Measurements from ENCODE around the gene RNLS.

Gene RNLS

GRCh38 chr10:88450201-88450600, 132.9 kb downstream of the RNLS start:
- DNase-seq (ENCODE audit: low read depth) = no peak
- no peak overlapping the region for H3K4me3 ChIP-seq (ENCODE audit: low read depth, low read length)
- TF ChIP-seq, protein P1, sequence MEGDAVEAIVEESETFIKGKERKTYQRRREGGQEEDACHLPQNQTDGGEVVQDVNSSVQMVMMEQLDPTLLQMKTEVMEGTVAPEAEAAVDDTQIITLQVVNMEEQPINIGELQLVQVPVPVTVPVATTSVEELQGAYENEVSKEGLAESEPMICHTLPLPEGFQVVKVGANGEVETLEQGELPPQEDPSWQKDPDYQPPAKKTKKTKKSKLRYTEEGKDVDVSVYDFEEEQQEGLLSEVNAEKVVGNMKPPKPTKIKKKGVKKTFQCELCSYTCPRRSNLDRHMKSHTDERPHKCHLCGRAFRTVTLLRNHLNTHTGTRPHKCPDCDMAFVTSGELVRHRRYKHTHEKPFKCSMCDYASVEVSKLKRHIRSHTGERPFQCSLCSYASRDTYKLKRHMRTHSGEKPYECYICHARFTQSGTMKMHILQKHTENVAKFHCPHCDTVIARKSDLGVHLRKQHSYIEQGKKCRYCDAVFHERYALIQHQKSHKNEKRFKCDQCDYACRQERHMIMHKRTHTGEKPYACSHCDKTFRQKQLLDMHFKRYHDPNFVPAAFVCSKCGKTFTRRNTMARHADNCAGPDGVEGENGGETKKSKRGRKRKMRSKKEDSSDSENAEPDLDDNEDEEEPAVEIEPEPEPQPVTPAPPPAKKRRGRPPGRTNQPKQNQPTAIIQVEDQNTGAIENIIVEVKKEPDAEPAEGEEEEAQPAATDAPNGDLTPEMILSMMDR (IDR thresholded peaks at IDR 0.05; ENCODE audit: control insufficient read depth, extremely low read depth, insufficient read depth) = no peak

- TF ChIP-seq, protein P1 (IDR thresholded peaks at IDR 0.05; ENCODE audit: control insufficient read depth, extremely low read depth, insufficient read depth) = no peak
- no peak overlapping the region for H3K4me3 ChIP-seq (ENCODE audit: low read depth, low read length)
- no peak for DNase-seq (ENCODE audit: low read depth)
These were observed 140.4 kb downstream of the RNLS start for GRCh38 chr10:88442716-88443115.

GRCh38 chr10:88440541-88440940, 142.6 kb downstream of the RNLS start:
- DNase-seq (ENCODE audit: low read depth) = no peak
- H3K4me3 ChIP-seq (ENCODE audit: low read depth, low read length) = no peak overlapping the region
- TF ChIP-seq, protein P1 (IDR thresholded peaks at IDR 0.05; ENCODE audit: control insufficient read depth, extremely low read depth, insufficient read depth) = no peak

- peak; percentile 73 for DNase-seq (ENCODE audit: low read depth)
- TF ChIP-seq, protein P1 (IDR thresholded peaks at IDR 0.05; ENCODE audit: control insufficient read depth, extremely low read depth, insufficient read depth) = no peak
- no peak overlapping the region for H3K4me3 ChIP-seq (ENCODE audit: low read depth, low read length)
These were observed 143.2 kb downstream of the RNLS start for GRCh38 chr10:88439932-88440331.

DNA sequence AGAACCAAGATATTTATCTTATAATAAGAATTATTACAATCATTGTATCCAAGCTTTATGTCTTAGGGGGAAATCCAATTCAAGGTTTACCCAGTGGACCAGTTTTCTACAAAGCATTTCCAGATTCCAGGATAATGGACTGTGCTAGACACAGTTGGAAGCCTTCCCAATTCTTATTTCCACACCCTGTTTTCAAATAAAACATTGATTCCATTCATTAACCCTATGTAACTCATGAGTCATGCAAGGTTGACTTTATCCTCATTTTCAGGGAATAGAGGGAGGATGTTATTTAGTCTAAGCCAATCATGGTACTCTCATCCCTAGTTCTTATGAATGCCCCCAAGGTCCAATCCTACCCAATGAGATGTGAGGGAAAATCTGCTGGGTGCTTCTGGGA, 145.7 kb downstream of the RNLS start:
- H3K4me3 ChIP-seq (ENCODE audit: low read depth, low read length) = no peak overlapping the region
- TF ChIP-seq, protein P1 (IDR thresholded peaks at IDR 0.05; ENCODE audit: control insufficient read depth, extremely low read depth, insufficient read depth) = no peak
- no peak for DNase-seq (ENCODE audit: low read depth)

DNA sequence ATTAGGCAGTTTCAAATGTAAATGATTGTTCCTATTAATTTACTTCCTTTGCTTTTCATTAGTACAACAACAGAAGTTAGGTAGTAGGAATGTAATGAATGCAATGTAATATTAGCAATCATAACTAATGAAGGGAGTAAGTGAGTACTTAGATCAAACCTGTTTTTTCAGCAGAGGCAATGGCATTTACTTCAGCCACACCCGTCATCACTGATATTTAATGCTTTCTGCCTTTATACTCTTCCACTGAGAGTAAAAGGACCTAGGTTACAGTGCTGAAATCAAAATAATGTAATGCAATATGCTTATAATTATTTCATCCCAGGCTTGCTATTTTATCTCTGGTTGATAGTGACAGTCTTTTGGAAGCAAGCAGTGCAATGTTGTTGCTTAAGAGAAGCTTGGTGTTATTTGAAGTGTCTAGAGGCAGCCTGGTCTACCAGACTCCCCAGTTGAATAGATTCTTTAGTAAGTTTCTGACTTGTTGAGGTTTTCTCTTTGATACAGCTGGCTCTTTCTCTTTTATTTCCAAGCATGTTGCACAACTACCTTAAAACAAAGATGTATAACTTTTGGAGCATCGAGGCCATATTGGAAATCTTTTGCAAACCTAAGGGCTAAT, 149.4 kb downstream of the RNLS start:
- no peak for DNase-seq (ENCODE audit: low read depth)
- TF ChIP-seq, protein P1 (IDR thresholded peaks at IDR 0.05; ENCODE audit: control insufficient read depth, extremely low read depth, insufficient read depth) = no peak
- no peak overlapping the region for H3K4me3 ChIP-seq (ENCODE audit: low read depth, low read length)

GRCh38 chr10:88431103-88431502, 152.0 kb downstream of the RNLS start:
- TF ChIP-seq, protein P1 (IDR thresholded peaks at IDR 0.05; ENCODE audit: control insufficient read depth, extremely low read depth, insufficient read depth) = no peak
- H3K4me3 ChIP-seq (ENCODE audit: low read depth, low read length) = no peak overlapping the region
- DNase-seq (ENCODE audit: low read depth) = no peak
